GM18870 (cell line): ENCODE results near the gene IGSF23.
"Not testable (repeated sequence)": the region's sequence is repeated elsewhere in the genome, so short reads cannot be mapped to it uniquely, and the experiment has no call there.

Experiments used
- ATAC-seq: cut with Tn5 transposase; IDR thresholded peaks from one replicate; pipeline ENCODE4 v1.9.1; 2021; ENCODE audit warnings: moderate library complexity; ENCODE audit not compliant: unreplicated experiment

IGSF23 gene

DNA sequence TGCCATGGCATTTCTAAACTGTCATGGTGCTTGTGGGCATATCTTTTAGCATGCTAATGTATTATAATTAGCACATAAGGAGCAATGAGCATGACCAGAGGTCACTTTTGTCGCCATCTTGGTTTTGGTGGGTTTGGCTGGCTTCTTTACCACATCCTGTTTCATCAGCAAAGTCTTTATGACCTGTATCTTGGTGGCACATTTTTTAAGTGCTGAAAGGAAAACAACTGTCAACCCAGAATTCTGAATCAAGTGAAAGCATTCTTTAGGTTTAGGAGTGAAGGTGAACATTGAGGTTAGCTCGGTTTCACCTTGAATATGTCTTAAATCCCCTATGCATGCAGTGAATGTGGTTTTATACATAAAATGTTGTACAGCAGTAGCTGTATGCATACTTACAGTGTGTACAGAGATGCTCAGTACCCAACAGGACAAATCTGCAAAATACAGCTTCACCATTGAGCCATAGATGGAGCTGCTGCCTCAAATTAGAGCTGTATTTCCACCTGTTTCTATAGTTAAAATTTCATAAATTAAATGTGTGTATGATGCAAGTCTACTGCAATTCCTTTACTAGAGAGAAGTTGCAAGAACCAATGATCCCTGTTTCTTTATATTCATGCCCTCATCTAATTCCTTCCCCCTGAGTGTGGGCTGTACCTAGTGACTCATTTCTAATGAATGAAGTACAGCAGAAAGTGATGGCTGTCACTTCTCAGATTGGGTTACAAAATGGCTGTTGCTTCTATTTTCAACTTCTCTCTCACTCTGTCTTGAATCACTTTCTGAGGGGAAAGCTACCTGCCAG, 25.2 kb upstream of the IGSF23 start:
- ATAC-seq = no peak

DNA sequence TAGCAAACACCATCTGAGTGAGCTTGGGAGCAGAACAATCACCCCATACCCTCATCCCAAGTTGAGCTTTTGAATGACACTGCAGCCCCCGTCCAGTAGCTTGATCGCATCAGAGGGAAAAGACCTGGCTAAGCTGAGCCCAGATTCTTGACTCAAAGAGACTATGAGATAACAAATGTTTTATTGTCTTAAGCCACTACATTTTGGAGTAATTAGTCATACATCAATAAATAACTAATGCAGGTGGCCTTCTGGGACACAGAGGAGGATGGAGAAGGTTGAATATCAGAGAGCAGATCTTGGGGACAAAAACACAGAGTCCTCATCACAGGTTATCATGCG, 24.6 kb upstream of the IGSF23 start:
- ATAC-seq = no peak

DNA sequence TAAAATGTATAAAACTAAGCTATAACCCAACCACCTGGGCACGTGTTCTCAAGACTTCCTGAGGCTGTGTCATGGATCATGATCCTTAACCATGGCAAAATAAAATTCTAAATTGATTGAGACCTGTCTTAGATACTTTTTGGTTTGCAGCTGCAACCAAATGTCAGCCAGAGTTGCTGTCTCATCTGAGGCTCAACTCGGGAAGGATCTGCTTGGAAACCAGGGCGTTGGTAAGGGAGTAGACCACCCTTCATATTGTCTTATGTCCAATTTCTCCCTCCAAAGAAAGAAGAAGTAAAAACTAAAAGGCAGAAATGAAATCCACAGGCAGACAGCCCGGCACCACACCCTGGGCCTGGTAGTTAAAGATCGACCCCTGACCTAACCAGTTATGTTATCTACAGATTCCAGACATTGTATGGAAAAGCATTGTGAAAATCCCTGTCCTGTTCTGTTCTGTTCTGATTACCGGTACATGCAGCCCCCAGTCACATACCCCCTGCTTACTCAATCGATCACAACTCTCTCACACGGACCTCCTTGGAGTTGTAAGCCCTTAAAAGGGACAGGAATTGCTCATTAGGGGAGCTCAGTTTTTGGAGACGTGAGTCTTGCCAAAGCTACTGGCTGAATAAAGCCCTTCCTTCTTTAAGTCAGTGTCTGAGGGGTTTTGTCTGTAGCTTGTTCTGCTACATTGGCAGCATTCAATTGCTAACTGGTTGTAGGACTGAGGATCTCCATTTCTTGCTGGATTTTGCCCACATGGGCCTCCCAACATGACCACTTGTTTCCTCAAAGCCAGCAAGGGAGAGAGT, 22.9 kb upstream of the IGSF23 start:
- ATAC-seq = no peak

DNA sequence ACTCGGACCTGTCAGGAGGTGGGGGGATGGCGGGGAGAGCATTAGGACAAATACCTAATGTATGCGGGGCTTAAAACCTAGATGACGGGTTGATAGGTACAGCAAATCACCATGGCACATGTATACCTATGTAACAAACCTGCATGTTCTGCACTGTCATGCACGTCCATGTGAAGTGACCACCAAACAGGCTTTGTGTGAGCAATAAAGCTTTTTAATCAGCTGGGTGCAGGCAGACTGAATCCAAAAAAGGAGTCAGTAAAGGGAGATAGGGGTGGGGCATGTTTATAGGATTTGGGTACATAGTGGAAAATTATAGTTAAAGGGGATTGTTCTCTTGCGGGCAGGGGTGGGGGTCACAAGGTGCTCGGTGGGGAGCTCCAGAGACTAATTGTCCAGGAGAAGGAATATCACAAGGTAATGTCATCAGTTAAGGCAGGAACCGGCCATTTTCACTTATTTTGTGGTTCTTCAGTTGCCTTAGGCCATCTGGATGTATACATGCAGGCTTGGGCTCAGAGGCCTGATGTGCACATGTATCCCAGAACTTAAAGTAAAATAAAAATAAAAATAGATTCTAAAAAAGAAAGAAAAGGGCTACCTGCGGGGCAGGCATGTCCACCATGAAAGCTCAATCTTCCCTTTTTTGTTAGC, 21.9 kb upstream of the IGSF23 start:
- not testable (repeated sequence) for ATAC-seq

DNA sequence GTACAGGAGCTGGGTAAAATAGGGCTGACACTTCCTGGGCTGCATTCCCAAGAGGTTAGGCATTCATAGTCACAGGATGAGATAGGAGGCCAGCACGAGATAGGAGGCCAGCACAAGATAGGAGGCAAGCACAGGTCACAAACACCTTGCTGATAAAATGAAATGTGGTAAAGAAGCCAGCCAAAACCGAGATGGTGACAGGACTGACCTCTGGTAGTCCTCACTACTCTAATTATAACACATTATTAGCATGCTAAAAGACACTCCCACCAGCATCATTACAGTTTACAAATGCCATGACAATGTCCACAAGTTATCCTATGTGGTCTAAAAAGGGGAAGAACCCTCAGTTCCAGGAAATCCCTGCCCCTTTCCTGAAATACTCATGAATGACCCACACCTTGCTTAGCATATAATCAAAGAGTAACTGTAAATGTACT, 20.9 kb upstream of the IGSF23 start:
- ATAC-seq = no peak

DNA sequence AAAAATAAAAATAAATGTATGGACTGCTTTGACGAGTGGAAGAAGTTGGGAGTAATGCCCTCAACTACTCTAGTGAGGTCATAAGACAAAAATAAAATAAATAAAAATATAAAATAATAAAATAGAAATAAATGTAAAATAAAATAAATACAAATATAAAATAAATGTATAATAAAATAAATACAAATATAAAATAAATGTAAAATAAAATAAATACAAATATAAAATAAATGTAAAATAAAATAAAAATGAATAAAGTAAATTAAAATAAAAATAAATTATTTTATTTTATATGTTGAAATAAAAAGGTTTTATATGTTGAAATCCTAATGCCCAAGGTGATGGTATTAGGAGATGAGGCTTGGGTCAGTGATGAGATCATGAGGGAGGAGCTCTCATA, 20.1 kb upstream of the IGSF23 start:
- no peak for ATAC-seq

DNA sequence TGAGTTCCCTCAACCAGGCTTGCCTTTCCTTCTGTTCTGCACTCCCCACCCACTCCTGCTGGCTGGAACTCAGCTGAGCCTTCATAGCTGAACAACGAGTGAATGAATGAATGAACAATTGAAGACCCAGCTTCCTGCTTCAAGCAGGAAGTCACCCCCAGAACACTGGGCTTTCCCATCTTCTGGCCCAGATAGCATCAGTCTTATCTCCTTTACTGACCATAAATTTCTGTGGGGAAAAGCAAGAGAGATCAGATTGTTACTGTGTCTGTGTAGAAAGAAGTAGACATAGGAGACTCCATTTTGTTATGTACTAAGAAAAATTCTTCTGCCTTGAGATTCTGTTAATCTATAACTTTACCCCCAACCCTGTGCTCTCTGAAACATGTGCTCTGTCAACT, 19.5 kb upstream of the IGSF23 start:
- ATAC-seq = not testable (repeated sequence)

DNA sequence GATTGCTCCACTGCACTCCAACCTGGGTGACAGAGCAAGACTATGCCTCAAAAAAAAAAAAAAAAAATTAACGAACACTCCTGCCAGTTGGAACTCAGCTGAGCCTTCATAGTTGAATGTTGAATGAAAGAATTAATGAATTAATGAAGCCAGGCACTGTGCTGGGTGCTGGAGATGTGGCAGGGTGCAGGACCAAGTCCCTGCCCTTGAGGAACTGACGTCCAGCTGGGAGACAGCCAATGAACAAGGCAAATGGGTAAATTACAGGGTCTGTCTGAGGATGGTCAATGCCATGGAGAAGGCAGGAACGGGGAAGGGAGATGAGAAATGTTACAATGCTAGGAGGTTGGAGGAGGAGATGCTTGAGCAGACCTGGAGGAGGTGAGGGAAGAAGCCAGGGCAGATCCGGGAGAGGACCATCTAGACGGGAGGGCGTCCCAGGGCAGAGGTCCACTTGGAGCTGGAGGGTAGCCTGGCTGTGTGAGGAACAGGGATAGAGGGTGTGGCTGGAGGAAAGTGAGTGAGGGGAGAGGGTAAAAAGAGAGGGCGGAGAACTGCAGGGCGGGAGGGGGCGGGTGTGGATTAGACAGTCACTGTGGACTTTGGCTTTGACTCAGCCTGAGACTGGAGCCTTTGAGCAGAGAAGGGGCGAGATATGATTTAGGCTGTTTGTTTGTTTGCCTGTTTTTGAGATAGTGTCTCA, 16.8 kb upstream of the IGSF23 start:
- ATAC-seq = no peak

DNA sequence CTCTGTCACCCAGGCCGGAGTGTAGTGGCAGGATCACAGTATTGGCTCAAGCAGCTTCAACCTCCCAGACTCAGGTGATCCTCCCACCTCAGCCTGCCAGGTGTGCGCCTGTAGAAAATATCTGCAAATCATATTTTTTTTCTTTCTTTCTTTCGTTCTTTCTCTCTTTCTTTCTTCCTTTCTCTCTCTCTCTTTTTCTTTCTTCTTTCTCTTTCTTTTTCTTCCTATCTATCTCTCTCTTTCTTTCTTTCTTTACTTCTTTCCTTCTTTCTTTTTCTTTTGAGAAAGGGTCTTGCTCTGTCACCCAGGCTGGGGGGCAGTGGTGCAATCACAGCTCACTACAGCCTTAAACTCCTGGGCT, 16.3 kb upstream of the IGSF23 start:
- ATAC-seq = no peak

DNA sequence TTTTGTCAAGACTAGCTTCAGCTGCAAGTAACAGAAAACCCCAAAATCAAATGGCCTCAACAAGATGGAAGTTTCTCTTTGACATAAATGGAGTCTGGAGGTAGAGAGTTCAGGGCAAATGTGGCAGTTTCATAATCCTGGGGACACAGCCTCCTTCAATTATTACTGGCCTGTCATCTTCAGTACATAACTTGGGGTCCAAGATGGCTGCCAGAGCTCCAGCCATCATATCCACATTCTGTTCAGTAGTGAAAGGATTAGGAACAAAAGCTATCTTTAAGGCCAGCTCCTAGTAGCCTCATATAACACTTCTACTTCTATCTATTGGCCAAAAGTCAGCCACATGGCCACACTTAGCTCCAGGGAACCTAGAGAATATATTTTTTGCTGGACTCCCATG, 15.0 kb upstream of the IGSF23 start:
- no peak for ATAC-seq

DNA sequence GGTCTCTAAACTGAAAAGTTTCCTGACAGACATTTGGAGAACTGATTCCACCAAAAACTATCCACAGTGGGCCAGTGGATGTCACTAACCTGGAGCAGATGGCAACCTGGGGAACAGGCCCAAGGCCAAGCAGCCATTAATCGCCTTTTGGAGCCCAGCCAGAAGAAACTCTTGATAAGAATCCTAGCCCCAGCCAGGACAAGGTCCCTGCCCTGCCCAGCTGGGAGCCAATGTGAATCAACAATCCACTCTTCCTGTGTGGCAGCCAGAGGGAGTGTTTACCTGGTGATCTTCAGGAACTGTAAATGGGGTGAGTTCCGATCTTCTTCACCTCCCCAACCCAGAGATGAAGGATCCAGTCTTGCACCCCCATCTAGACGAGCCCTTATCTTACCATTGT, 14.5 kb upstream of the IGSF23 start:
- no peak for ATAC-seq

DNA sequence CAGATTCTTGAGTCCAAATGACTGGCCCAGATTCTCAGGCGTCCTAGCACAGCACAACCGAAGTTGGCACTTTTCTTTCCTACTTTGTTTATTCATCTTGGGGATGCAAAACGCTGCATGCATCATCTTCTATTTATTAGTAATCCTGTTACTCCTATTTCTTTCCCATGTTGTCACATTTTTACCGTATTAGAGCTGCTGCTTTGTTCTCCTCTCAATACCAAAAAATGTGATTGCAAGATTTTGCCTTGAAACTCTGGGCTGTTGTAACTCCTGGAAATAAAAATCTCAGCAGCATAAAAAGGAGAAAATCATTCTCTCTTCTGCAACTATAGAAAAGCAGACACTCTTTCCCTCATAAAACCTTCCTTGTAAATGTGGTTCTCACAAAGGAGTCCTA, 12.9 kb upstream of the IGSF23 start:
- ATAC-seq = no peak

DNA sequence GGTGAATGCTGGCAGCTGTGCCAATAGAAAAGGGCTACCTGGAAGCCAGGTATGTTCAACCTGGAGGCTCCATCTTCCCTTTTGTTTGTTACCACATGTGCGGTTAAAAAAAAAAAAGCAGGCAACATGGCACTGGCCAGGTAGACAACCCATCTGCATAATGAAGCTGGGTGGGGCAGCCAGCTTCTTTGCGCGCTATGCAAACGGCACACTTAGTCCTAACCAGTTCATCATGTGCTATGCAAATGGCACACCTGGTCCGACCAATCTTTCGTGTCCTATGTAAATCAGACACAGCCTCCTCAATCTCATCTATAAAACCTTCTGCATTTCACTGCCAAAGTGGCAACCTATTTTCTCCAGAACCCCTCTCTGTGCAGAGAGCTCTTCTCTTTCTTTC, 11.3 kb upstream of the IGSF23 start:
- ATAC-seq = no peak

DNA sequence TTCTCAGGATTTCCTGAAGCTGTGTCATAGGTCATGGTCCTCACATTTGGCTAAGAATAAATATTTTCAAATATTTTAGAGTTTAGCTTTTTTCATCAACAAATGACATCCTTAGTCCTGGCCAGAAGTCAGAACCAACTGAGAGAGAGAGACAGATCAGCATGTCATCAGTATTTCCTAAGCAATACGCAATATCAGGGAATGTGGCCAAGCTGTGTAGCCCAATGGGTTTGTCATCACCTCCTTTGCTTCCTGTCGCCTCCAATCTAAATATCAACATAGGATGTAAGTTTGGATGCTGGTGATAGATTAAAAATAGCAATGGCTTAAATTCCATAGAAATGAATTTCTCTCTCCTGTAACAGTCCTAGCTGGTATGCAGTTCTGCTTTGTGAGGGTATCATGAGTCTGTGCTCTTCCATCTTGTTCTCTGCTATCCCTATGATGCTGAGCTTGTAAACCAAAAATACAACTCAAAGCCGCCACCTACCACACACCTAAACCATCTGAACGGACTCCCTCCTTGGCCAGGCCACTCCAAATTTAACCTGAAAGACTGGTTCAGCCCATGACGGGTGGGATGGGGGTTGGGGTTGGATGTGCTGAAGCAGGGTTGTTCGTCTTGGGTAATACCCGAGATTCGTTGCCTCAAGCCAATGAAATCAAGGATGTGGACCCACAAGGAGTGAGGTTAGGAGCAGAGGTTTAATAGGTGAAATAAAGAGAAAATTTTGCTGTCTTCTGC, 10.0 kb upstream of the IGSF23 start:
- ATAC-seq = no peak

DNA sequence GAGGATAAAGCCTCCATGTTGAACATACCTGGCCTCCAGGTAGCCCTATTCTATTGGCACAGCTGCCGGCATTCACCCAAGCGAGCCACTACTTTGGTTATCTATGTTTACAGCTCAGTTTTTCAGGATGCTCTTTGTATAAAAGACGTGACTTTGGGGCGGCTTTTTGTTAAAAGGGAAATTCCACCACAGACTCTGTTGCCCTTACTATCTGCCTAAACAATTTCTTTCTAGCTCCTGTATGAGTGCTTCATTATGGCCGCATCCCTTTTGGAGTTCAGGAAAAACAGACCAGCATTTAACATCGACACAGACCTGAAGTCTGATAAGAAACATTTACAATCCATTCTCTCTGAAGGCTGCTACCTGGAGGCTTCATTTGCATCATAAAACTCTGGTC, 9.1 kb upstream of the IGSF23 start:
- no peak for ATAC-seq

DNA sequence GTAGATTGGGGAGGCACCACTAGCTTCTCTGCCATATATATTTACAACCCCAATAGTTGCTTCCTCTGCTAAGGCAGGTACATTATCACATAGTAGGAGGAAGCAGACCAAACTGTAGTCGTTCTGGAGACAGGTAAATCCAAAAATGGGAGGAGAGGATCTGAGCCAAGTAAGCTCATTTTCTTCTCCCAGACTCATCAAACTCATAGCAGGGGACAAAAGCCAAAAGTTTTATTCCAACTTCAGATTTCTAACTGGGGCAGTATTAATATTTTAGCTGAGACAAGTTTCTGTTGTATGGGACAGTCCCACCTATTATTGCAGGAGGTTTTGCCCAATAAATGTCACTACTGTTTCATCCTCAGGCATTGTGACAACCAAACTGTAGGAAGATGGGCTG, 7.8 kb upstream of the IGSF23 start:
- no peak for ATAC-seq

DNA sequence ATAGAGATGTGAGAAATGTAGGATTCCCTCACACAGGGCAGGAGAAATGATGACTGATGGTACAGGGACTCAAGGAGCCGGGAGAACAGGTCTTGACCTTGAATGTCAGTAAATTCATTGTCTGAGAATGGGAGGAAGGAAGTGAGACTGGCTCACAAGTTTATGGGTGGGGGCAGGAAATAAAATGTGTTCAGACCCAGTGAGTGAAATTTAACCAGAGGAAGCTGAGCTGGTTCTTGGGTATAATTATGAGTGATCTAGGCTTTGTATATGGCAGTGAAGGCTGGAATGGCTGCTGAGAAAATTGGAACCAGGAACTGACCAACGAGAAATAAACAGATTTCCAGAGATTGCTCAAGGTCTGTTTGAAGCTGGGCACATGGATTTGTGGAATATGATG, 6.3 kb upstream of the IGSF23 start:
- no peak for ATAC-seq

DNA sequence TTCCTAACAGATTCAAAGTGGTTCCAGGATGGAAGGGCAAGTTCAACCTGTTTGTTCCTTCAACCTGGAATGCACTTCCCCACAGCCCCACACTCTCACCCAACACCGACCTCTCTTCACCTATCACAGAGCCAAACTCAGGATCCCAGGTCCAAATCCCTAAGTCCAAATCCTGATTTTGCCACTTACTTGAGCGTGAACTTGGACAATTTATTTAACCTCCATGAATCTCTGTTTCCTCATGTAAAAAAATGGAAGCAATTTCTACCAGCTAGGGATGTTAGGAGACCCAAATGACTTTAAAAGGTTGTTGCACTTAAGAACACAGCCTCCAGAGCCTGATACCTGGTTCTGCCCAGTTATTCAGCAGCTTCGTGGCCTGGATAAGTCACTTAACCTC, 5.4 kb upstream of the IGSF23 start:
- no peak for ATAC-seq

DNA sequence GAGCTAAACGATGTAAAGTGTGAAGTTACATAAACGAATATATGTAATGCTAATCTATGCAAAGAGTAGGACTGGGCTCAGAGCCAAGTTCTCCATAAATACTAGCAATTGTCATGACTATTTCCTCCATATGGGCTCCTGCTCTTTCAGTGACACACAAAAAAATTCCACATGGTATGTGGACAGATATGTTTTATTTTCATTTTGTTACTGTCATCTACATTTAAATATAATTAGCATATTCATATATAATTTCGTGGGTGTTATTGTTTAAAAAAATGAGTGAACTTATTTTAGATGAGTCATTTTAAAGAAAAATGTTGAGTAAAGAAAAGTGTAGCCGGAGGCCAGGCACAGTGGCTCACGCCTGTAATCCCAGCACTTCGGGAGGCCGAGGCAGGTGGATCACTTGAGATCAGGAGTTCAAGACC, 5.0 kb upstream of the IGSF23 start:
- no peak for ATAC-seq

DNA sequence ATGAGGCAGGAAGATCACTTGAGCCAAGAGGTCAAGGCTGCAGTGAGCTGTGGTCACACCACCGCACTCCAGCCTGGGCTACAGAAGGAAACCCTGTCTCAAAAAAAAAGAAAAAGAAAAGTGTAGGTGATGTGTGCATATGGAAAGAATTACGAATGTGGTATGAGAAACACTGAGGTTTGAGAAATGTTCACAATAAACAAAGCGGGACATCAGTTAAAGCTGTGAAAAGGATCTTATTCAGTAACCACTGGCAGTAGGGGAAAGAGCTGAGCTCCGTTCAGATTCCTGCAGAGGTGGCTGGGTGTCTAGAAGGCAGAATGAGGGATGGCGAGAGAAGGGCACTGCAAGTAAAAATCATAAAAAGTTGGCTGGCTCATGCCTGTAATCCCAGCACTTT, 4.1 kb upstream of the IGSF23 start:
- ATAC-seq = no peak

DNA sequence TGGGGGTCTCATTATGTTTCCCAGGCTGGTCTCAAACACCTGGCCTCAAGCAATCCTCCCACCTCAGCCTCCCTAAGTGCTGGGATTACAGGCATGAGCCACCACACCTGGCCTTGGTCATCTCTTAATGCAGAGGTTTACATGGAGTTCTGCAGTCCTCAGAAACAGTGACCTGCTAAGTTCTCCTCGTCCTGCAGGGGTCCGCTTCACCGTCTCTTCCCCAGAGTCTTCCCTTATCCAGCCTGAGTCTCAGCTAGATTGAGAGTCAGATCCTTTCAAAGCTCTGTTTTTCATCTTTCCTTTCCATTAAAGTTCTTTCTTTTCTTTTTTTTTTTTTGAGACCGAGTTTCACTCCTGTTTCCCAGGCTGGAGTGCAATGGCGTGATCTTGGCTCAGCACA, 2.9 kb upstream of the IGSF23 start:
- ATAC-seq = not testable (repeated sequence)
